Measurements from ENCODE around the gene LOXL1.

LOXL1 gene

DNA sequence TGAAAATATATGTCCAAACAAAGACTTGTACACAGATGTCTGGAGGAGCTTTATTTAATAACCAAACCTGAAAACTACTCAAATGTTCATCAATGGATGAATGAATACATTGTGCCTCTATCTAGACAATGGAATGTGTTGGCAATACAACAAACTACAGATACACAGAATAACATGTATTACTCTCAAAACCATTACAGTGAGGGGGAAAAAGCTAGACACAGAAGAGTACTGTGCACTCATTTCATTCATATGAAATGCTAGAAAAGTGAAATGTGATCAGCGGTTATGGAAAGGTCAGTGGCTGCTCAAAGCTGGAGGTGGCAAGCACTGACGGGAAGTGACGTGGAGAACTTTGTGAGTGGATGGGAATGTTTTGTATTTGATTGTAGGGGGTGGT, 52.6 kb downstream of the LOXL1 start:
- Mint-ChIP-seq H3K9me3 (no peaks in the 10 kb centered on the region), H3K36me3 (ENCODE audit: insufficient read depth) (no peaks in the 10 kb centered on the region), H3K4me3 (no peak overlapping the region), H3K27me3 (peaks cover 45% of the 10 kb centered on the region), H3K27ac (ENCODE audit: low read depth) (no peak overlapping the region), H3K4me1 (peaks cover 7% of the 10 kb centered on the region)
- no peak for ATAC-seq (replicated peaks; ENCODE audit: extremely low read depth, poor library complexity, severe bottlenecking)
- no peak for DNase-seq (ENCODE audit: low spot score in 2 of 2)

DNA sequence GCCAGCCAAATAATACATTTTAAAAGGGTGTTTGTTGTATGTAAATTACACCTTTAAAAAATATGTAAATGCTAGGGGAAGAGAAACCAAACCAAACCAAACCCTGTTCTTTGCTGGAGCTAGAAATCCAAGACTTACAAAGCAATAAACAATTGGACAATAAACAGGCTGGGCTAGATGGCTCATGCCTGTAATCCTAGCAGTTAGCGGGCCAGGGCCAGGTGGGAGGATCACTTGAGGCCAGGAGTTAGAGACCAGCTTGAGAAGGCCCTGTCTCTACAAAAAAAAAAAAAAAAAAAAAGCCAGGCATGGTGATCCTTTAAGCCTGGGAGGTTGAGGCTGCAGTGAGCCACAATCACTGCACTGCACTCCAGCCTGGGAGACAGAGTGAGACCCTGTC, 53.4 kb downstream of the LOXL1 start:
- Mint-ChIP-seq H3K9me3 (no peaks in the 10 kb centered on the region), H3K4me3 (no peak overlapping the region), H3K27ac (ENCODE audit: low read depth) (no peak overlapping the region), H3K27me3 (peaks cover 40% of the 10 kb centered on the region), H3K4me1 (peaks cover 7% of the 10 kb centered on the region), H3K36me3 (ENCODE audit: insufficient read depth) (no peaks in the 10 kb centered on the region)
- no peak for ATAC-seq (replicated peaks; ENCODE audit: extremely low read depth, poor library complexity, severe bottlenecking)
- no peak for DNase-seq (ENCODE audit: low spot score in 2 of 2)

DNA sequence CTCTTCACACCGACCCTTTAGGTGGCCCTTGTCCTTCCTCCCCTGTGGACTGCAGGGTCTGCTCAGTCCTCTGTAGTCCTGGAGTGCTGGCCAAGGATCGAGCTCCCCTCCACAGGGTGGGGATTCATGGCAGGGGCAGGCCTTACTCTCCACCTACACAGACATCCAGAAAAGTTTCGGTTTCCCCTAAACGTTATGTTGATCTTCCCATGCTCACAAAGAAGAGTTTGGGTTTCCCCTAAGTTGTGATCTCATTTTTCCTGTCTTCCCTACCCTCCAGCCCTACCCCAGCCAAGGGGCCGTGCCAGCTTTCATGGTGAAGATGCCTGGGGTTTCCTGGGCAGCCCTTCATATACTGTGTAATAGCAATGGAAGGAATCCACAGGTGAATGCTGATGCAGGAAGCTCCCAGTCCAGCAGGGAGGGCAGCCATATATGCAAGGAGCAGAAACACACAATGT, 55.5 kb downstream of the LOXL1 start:
- Mint-ChIP-seq H3K27me3 (peaks cover 18% of the 10 kb centered on the region), H3K27ac (ENCODE audit: low read depth) (no peak overlapping the region), H3K4me1 (peaks cover 18% of the 10 kb centered on the region), H3K4me3 (no peak overlapping the region), H3K36me3 (ENCODE audit: insufficient read depth) (peaks cover 2% of the 10 kb centered on the region), H3K9me3 (no peaks in the 10 kb centered on the region)
- DNase-seq (ENCODE audit: low spot score in 2 of 2): no peak
- no peak for ATAC-seq (replicated peaks; ENCODE audit: extremely low read depth, poor library complexity, severe bottlenecking)

DNA sequence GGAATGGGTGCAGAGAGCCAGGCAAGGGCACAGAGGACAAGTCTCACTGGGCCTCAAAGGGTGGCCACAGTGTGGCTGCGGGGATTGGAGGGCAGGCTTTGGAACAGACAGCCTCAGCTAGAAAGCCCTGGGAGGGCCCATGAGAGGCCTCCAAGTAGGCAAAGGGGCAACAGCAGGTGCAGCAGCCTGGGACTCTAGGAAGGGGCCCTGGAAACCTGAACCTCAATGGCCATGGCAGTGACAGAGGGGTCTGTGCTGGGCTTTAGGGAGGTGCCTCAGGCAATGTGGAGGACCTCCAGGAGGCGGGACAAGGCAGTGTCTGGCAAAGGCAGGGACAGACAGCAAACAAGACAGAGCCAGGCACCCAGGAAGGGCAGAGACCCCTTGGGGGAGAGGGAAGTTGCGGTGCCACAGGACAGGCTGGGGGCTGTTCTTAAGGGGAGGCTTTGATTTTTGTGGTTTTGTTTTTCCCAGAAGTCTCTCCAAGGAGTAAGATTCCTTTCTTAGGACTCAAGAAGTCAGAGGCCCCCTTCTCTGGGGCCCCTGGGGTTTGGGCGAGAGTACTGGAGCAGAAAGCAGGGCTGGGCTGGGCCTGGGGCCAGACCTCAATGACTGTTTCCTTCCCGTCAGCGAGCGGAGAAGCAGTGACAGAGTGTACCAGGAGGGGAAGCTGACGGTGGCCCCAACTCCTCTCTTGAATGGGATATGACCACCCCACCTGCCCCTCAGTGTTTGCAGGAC, 56.1 kb downstream of the LOXL1 start:
- Mint-ChIP-seq H3K27me3 (peaks cover 16% of the 10 kb centered on the region), H3K36me3 (ENCODE audit: insufficient read depth) (peaks cover 2% of the 10 kb centered on the region), H3K4me1 (peaks cover 18% of the 10 kb centered on the region), H3K9me3 (no peaks in the 10 kb centered on the region), H3K27ac (ENCODE audit: low read depth) (no peak overlapping the region), H3K4me3 (no peak overlapping the region)
- ATAC-seq (replicated peaks; ENCODE audit: extremely low read depth, poor library complexity, severe bottlenecking): no peak
- DNase-seq (ENCODE audit: low spot score in 2 of 2): no peak

DNA sequence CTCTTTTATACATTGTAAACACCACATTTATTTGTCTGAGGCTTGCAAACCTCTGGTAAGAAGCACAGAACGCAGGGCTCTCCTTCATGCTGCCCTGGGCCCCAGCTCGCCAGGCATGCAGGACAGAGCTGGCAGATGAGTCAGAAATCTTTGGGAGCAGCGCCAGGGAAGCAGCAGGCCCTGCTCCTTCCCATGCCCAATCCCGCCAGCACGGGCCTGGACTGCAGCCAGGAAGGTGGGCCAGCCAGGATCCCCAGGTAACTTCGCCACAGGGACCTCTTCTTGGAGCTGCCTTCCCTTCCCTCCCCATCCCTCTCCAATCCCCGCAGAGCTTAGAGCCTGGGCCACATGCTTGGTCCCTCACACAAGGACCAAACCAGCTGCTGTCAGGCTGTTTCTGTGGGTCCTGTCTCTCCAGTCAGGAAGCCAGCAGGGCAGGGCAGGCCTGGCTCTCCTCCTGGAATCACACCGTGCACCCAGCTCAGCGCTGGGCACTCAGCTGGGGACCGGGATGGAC, 57.0 kb downstream of the LOXL1 start:
- DNase-seq (ENCODE audit: low spot score in 2 of 2): no peak
- Mint-ChIP-seq H3K4me1 (peaks cover 18% of the 10 kb centered on the region), H3K36me3 (ENCODE audit: insufficient read depth) (peaks cover 4% of the 10 kb centered on the region), H3K27ac (ENCODE audit: low read depth) (no peak overlapping the region), H3K9me3 (no peaks in the 10 kb centered on the region), H3K4me3 (no peak overlapping the region), H3K27me3 (peaks cover 7% of the 10 kb centered on the region)
- ATAC-seq (replicated peaks; ENCODE audit: extremely low read depth, poor library complexity, severe bottlenecking): no peak

DNA sequence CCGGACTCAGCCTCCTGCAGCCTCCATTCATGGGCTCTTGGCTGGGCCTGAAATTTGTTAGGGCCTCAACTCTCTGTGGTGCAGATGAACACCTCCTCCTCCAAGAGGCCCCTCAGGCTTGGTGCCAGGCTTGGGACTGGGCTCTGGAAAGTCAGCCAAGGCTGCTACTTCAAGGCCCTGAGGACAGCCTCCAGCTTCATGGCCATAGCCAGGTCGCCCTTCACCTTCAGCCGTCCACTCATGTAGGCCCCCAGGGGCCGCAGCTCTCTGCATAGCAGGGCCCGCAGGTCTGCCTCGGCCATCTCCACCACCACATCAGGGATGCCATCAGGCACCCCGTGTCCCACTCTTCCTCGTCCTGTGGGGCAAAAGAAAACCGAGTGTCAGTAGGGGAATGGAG, 57.5 kb downstream of the LOXL1 start:
- Mint-ChIP-seq H3K4me3 (no peak overlapping the region), H3K27me3 (peaks cover 2% of the 10 kb centered on the region), H3K9me3 (no peaks in the 10 kb centered on the region), H3K36me3 (ENCODE audit: insufficient read depth) (peaks cover 4% of the 10 kb centered on the region), H3K27ac (ENCODE audit: low read depth) (no peak overlapping the region), H3K4me1 (peaks cover 18% of the 10 kb centered on the region)
- DNase-seq (ENCODE audit: low spot score in 2 of 2) (no peak), ATAC-seq (replicated peaks; ENCODE audit: extremely low read depth, poor library complexity, severe bottlenecking) (no peak)

DNA sequence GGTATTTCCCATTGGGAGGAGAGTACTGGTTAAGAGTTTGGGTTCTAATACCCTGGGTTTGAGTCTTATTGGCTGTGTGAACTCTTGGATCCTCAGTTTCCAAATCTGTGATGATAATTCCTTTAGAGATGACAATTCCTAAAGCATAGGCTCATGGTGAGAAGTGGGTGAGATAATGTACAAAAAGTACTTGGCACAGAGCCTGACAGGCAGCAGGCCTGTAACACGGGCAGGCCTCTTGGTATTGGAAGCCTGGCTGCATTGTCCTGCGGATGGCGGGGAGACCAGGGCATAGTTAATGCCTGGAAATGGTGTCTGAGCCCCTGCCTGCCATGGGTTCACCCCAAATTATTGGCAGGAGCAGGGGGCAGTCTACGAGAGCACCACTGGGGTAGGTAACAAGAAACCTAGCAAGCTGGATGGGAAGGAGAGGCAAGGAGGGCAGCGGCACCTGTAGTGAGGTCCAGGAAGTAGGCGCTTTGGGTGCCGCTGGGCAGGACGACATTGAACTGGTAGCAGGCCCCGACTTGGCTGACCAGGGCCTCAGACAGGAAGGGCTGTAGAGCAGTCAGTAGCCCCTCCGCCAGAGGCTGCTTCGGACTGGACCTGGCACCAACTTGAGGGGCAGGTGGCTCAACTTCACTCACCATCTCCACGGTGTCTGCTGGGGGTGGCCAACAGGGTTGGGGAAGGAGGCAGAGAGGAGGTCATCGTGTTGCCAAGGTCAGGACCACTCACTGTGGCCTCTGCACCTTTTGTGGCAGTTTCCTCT, 58.1 kb downstream of the LOXL1 start:
- Mint-ChIP-seq H3K4me3 (no peak overlapping the region), H3K27ac (ENCODE audit: low read depth) (no peak overlapping the region), H3K9me3 (no peaks in the 10 kb centered on the region), H3K27me3 (no peaks in the 10 kb centered on the region), H3K4me1 (peaks cover 18% of the 10 kb centered on the region), H3K36me3 (ENCODE audit: insufficient read depth) (peaks cover 4% of the 10 kb centered on the region)
- DNase-seq (ENCODE audit: low spot score in 2 of 2) (no peak), ATAC-seq (replicated peaks; ENCODE audit: extremely low read depth, poor library complexity, severe bottlenecking) (no peak)

DNA sequence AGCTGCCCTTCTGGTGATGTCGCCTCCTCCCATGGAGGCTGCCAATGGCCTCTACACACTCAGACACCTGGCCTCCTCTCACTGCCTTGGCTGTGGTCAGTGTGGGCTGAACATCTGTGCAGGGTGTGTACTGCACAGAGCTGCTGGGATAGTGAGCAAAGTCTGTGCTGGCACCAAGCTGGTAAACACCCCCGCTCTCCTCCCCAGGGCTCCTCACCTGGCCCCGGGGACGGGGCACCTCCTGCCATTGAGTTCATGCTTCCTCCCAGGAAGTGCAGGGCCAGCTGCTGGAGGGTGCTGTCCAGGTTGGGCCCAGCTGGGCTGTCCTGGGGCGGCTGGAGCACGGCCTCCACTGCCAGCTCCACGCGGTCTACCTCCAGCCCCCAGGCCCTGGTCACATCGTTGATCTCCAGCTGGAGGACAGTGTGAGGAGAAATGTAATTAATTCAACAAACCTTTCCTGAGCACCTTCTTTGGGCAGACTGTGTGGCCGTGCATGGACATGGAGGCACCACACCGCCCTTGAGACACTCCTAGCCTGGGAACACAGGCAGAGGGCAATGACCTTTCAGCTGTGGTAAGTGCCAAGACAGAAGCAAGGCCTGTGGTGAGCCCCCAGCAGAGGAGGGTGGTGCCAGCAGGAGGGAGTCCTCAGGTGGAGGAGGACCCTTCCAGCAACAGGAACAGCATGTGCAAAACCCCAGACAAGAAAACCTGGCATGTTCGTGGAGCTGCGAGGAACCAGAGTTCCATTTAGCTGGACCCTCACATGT, 59.0 kb downstream of the LOXL1 start:
- DNase-seq (ENCODE audit: low spot score in 2 of 2) (no peak), ATAC-seq (replicated peaks; ENCODE audit: extremely low read depth, poor library complexity, severe bottlenecking) (no peak)
- Mint-ChIP-seq H3K36me3 (ENCODE audit: insufficient read depth) (peaks cover 4% of the 10 kb centered on the region), H3K27me3 (no peaks in the 10 kb centered on the region), H3K4me3 (no peak overlapping the region), H3K4me1 (peaks cover 18% of the 10 kb centered on the region), H3K27ac (ENCODE audit: low read depth) (no peak overlapping the region), H3K9me3 (no peaks in the 10 kb centered on the region)

DNA sequence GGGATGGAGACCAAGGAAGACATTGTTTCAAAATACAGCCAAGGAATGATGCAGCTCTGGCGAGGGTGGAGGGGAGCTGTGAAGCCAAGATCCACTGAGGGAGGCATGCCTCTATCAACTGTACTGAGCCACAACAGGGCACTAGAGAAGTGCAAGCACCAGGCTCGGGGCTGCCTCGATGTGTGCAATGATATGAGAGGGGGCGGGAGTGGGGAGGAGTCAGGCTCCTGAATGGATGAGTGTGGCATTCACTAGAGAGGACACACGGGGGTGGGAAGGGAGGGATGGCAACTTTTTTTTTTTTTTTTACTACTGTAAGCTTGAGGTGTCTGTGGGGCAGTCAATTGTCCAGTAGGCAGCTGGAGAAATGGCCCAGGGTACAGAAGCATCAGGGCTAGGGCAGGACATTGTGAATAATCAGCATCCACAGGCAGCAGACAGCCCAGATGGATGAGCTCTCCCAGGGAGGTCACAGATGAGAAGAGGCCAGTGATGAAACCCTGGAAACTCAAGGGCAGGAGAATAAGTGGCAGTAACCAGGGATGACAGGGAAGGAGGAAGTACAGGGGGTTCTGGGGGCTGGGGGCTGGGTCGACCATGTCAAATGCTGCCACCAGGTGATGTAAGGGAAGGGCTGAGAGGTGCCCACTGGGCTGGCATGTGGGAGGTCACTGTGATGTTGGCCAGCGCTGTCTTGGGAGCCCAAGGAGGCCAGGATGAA, 60.0 kb downstream of the LOXL1 start:
- ATAC-seq (replicated peaks; ENCODE audit: extremely low read depth, poor library complexity, severe bottlenecking) (no peak), DNase-seq (ENCODE audit: low spot score in 2 of 2) (no peak)
- peaks cover 4% of the 10 kb centered on the region for H3K36me3 Mint-ChIP-seq (ENCODE audit: insufficient read depth)
- peaks cover 22% of the 10 kb centered on the region for H3K4me1 Mint-ChIP-seq
- no peaks in the 10 kb centered on the region for H3K9me3 Mint-ChIP-seq
- no peak overlapping the region for H3K4me3 Mint-ChIP-seq
- no peak overlapping the region for H3K27ac Mint-ChIP-seq (ENCODE audit: low read depth)
- H3K27me3 Mint-ChIP-seq: no peaks in the 10 kb centered on the region

DNA sequence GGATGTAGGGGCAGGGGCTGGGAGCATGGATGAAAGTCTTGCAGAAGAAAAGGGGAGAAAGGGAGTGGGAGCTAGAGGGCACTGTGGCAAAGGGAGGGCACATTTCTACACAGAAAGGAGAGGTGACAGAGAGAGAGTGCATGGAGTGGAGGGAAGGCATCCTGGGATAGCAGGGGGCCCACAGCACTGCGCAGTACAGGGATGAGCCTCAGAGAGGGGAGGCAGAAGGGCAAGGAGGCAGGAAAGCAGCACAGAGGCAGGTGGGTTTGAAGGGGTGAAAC, 60.5 kb downstream of the LOXL1 start:
- Mint-ChIP-seq H3K9me3 (no peaks in the 10 kb centered on the region), H3K36me3 (ENCODE audit: insufficient read depth) (peaks cover 4% of the 10 kb centered on the region), H3K27me3 (no peaks in the 10 kb centered on the region), H3K4me3 (no peak overlapping the region), H3K27ac (ENCODE audit: low read depth) (no peak overlapping the region), H3K4me1 (peaks cover 21% of the 10 kb centered on the region)
- DNase-seq (ENCODE audit: low spot score in 2 of 2) (no peak), ATAC-seq (replicated peaks; ENCODE audit: extremely low read depth, poor library complexity, severe bottlenecking) (no peak)

DNA sequence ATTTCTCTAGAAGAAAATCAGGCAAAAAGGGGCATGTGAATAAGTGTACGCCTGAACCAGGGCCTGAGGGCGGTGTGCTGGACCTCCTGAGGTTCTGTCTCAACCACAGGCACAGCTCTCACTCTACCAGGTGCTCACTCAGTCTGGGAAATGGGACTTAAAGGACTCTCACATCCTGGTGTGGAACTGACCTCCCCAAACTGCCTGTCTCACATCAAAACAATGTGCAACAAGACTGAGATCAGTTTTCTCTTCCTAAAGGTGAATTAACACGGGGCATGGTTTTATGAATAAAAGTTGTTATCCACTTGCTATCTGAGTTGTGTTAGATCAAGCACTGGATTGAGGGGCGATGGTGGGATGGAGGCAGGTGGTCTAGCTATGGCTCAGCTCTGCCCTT, 61.0 kb downstream of the LOXL1 start:
- H3K27ac Mint-ChIP-seq (ENCODE audit: low read depth): no peak overlapping the region
- DNase-seq (ENCODE audit: low spot score in 2 of 2) (no peak), ATAC-seq (replicated peaks; ENCODE audit: extremely low read depth, poor library complexity, severe bottlenecking) (no peak)
- H3K4me1 Mint-ChIP-seq: peaks cover 16% of the 10 kb centered on the region
- no peaks in the 10 kb centered on the region for H3K9me3 Mint-ChIP-seq
- H3K4me3 Mint-ChIP-seq: no peak overlapping the region
- no peaks in the 10 kb centered on the region for H3K27me3 Mint-ChIP-seq
- peaks cover 4% of the 10 kb centered on the region for H3K36me3 Mint-ChIP-seq (ENCODE audit: insufficient read depth)

DNA sequence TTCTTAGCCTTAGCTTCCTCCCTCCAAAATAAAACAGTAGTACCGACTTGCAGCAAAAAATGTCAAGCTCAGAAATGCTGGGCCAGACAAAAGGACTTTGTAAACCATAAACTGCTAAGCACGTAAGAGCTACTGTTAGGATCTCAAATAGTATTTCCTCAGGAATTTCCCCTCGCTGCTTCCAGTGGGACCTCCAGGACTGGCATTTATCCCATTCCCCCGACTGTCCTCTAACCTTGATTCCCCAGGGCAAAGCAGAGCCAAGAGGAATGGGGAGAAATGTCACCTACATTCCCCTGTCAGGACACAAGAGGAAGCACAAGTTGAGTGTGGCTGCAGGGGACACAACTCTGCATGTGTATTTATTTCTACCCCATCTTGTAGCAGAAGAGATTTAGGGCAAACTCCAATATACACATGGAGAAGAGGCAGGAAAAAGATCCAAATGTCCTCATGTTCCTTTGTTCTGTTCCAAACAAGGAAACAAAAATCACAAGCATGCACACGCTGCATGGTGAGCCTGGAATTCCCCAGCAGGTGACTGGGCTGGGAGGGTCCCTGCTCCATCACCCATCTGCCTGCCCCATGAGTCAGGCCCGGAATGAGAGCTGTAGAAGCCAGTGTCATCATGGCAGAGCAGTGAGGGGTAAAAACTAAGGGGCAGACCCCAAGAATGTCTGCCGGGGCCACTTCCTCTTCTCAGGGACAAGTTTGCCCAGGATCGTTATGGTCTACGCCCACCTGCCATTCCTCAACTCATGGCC, 61.6 kb downstream of the LOXL1 start:
- ATAC-seq (replicated peaks; ENCODE audit: extremely low read depth, poor library complexity, severe bottlenecking): no peak

More for the DNA sequence above, 61.6 kb downstream of the LOXL1 start:
- Mint-ChIP-seq H3K4me1 (peaks cover 21% of the 10 kb centered on the region), H3K27me3 (no peaks in the 10 kb centered on the region), H3K9me3 (no peaks in the 10 kb centered on the region), H3K4me3 (no peak overlapping the region), H3K36me3 (ENCODE audit: insufficient read depth) (peaks cover 4% of the 10 kb centered on the region), H3K27ac (ENCODE audit: low read depth) (no peak overlapping the region)
- DNase-seq (ENCODE audit: low spot score in 2 of 2): no peak

Data from central memory CD8-positive, alpha-beta T cell (primary cell).